Measurements from ENCODE around the gene UAP1L1.
"Not testable (repeated sequence)": the region's sequence is repeated elsewhere in the genome, so short reads cannot be mapped to it uniquely, and the experiment has no call there.

UAP1L1 gene, protein sequence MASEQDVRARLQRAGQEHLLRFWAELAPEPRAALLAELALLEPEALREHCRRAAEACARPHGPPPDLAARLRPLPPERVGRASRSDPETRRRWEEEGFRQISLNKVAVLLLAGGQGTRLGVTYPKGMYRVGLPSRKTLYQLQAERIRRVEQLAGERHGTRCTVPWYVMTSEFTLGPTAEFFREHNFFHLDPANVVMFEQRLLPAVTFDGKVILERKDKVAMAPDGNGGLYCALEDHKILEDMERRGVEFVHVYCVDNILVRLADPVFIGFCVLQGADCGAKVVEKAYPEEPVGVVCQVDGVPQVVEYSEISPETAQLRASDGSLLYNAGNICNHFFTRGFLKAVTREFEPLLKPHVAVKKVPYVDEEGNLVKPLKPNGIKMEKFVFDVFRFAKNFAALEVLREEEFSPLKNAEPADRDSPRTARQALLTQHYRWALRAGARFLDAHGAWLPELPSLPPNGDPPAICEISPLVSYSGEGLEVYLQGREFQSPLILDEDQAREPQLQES

DNA sequence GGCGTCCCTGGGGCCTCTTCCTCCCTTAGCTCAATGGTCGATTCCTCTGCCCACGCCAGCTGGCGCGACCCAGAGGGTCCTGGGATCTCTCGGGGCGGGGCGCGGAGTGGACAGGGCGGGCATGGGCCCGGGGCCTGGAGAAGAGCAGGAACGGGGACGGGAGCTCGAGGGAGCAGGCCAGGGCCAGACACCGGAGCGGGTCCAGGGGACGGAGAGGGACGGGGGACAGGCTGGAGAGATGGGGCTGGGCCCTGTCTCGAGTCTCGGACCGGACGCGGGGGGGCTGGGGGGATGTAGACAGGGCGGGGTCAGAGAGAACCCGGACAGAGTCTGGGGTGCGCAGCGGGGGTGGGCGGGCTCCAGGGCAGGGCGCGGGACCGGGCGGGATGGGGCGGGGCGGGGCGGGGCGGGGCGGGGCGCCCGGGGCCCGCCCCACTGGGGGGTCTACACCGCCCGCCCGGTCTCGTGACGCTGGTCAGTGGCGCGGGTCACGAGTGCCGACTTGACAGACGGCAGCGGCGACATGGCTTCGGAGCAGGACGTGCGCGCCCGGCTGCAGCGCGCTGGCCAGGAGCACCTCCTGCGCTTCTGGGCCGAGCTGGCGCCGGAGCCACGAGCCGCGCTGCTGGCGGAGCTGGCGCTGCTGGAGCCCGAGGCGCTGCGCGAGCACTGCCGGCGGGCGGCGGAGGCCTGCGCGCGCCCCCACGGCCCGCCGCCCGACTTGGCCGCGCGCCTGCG is at the start of gene UAP1L1:
Gene UAP1L1 (plus strand): TSS at position 508 of the 738 bp plus-strand sequence. CDS start 16 bp downstream, at position 524.
- DNase-seq (ENCODE audit: low read depth, low spot score) = no peak

DNA sequence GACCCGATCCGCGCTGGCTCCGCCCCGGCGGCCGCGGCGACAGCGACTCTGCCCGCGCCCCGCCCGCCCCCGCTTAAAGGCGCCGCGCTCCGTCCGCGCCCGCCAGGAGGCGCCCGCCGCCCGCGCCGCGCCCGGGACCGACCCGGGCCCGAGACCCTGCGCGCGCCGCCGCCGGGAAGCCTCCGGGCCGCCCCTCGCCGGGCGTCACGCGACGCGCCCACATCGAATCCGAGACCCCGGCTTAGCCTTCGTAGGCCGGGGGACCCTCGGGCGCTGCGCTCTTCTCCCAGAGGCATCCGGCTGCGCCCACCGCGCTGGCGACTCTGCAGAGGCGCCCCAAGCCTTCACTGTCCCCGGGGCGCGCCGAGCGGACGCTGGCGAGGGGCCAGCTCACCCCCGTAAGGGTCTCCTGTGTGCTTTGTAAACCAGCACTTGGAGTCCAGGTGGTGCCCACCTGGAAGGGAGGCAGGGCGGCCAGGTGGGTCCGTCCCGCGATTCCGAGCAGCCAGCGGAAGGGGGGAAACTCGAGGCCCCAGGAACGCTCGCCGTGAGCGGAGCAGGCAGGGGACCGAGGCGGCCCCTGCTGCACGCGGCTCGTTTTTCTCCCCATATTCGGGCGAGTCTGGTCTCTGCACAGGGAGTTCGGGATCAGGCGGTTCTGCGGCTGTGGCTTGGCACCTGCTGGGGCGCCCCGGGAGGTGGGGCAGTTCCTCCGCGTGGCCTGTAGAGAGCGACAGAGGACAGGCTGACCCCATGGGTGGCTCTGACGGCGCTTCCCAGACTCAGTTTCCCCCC is 48.9 kb upstream of the UAP1L1 start:
- DNase-seq (ENCODE audit: low read depth, low spot score) = no peak

DNA sequence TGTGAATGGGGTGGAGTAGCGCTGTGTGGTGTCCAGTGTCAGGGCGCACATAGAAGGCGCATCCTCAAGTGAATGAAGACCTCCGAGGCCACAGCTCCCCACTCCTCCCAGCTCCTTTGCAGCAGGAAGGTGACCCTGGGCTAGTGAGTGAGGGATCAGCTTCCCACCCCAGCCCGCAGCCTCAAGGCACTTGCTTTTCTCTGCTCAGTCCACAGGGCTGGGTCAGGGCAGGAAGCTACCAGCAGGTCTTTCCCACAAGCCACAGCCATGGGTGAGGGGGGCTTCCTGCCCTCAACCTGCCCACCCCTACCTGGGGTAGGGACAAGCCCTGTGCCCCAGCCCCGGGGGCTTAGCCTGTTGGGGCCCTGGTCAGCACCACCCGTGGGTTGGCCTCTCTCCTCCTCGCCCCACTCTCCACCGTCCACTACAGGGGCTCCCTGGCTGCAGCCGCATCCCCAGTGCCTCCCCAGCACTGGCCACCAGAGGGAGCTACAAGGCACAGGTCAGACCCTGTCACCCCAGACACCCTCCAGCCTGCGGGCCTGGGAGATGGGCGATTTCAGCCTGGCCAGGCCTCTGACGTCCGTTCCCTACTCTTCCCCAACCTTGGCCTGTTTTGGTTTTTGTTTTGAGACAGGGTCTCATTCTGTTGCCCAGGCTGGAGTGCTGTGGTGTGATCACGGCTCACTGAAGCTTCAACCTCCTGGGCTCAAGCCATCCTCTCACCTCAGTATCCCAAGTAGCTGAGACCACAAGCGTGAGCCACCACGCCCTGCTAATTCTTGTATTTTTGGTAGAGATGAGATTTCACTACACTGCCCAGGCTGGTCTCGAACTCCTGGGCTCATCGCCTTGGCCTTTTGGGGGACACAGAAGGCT is 48.0 kb upstream of the UAP1L1 start:
- DNase-seq (ENCODE audit: low read depth, low spot score) = no peak

DNA sequence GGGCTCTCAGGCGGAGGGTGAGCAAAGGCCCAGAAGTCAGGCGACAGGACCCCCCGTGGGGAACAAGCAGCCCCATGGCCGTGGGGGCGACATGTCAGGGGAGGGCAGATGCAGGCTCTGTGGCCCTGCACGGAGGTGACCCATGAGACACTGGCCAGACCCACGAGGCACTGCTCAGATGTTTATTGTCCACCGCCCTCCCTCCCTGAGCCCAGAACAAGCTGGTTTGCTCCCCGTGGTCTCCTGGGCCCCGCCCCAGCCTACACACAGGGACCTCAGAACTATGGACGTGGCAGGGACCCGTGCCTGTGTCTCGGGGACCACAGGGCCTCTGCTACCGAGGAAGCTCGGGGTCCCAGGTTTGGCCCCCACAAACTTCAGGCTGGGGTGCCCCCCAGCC is 47.3 kb upstream of the UAP1L1 start:
- no peak for DNase-seq (ENCODE audit: low read depth, low spot score)

GRCh38 chr9:137030538-137031527 is 46.5 kb upstream of the UAP1L1 start:
- no peak for DNase-seq (ENCODE audit: low read depth, low spot score)

- no peak for DNase-seq (ENCODE audit: low read depth, low spot score)
These were observed 45.2 kb upstream of the UAP1L1 start, which contains the start of gene FUT7 for GRCh38 chr9:137031904-137032640. Gene FUT7, minus strand, starts transcription at chr9:137032088. Its CDS starts 97 bp downstream, at chr9:137031991.

- no peak for DNase-seq (ENCODE audit: low read depth, low spot score)
These were observed 44.5 kb upstream of the UAP1L1 start for GRCh38 chr9:137032858-137033257.

DNA sequence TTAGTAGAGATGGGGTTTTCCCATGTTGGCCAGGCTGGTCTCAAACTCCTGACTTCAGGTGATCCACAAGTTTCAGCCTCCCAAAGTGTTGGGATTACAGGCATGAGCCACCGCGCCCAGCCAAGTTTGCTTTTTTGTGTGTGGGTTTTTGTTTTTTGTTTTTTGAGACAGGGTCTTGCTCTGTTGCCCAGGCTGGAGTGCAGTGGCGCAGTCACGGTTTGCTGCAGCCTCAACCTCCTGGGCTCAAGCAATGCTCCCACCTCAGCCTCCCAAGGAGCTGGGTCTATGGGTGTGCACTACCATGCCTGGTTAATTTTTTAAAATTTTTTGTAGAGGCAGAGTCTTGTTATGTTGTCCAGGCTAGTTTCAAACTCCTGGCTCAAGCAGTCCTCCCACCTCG is 43.8 kb upstream of the UAP1L1 start:
- DNase-seq (ENCODE audit: low read depth, low spot score) = not testable (repeated sequence)

DNA sequence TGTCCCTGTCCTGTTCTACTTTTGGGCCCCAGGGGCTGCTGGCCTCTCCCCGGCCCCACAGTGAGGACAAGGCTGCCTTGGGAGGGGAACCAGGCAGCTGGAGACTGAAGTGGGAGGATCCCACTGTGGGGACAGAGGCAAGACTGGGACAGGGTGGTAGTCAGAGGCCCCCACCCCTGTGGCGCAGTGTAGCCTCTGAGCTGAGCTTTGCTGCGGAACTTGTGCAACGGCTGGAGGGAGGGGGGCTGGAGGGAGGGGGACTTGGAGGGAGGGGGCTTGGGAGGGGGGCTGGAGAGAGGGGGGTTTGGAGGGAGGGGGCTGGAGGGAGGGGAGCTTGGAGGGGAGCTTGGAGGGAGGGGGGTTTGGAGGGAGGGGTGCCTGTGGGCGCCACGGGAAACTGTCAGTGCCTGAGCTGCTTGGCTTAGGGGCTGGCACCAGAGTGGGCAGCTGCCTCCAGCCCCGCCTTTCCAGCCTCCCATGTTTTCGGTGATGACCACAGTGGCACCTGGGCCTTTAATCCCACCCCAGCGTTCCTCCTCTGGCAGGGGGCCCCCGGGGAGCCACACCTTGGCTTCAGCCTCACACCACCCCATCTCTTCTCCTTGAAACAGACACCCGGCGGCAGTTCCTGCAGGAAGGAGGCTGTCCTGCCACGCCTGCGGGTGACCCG is 43.1 kb upstream of the UAP1L1 start:
- DNase-seq (ENCODE audit: low read depth, low spot score) = no peak

DNA sequence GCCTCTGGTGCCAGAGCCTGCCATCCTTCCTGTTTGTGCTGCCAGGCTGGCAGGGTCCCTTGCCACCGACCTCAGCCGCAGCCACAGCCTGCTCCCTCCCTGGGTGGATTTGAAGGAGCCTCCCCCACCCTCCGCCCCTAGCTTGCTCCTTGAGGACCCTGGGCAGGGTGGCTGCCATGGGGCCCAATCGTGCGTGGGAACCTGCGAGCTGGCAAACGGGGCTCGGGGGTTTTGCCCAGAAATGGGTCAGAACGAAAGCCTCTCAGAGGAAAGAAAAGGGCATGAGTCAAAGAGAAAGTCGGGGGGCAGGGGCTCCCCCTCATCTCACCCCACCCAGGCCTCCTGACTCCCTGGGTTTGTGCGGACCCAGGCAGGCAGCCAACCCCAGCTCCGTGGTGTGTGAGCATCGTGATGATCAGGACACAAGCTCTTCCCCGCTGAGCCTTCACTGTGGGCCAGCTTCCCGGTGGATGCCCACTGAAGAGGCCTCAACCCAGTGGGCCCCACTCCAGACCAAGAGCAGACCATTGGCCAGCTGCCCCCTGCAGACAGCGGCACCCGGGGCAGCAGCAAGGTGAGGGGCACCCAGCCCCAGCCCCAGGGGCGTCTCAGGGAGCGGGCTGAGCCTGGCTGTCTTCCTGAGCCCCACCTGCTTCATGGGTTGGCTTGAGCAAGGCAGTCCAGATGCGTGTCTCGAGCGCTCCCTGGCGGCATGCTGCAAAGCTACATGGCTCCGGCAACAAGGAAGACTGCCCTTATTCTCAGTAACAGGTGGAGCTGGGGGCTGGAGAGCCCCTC is 42.4 kb upstream of the UAP1L1 start:
- DNase-seq (ENCODE audit: low read depth, low spot score) = no peak

- no peak for DNase-seq (ENCODE audit: low read depth, low spot score)
These were observed 41.8 kb upstream of the UAP1L1 start for GRCh38 chr9:137035507-137035834.

DNA sequence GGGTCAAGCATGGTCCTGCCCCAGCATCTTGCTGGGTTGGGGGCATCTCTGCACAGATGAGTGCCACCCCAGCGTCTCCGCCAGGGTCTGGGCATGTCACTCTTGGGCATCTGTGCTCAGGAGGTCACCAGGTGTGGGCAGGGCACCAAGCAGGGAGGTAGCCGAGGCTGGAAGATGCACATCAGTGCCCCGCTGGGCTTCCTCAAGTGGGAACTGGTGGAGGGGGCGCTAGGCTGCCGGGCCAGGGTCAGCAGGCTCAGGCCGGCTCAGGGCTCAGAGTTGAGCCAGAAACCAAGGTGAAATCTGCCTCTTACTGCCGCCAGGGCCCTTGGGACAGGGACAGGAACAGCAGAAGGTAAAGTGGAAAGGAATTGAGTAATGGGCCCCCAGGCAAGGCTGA is 41.4 kb upstream of the UAP1L1 start:
- DNase-seq (ENCODE audit: low read depth, low spot score) = no peak

GRCh38 chr9:137037035-137037434 is 40.3 kb upstream of the UAP1L1 start:
- no peak for DNase-seq (ENCODE audit: low read depth, low spot score)

GRCh38 chr9:137037483-137037882 is 39.8 kb upstream of the UAP1L1 start:
- no peak for DNase-seq (ENCODE audit: low read depth, low spot score)

- DNase-seq (ENCODE audit: low read depth, low spot score) = no peak
These were observed 38.4 kb upstream of the UAP1L1 start for GRCh38 chr9:137038916-137039315.

GRCh38 chr9:137039611-137040366 is 37.5 kb upstream of the UAP1L1 start:
- DNase-seq (ENCODE audit: low read depth, low spot score) = no peak

GRCh38 chr9:137040568-137040967 is 36.7 kb upstream of the UAP1L1 start:
- no peak for DNase-seq (ENCODE audit: low read depth, low spot score)

Measured in iPS DF 19.7 (cell line).